GM12878 (cell line): ENCODE data around the gene SORCS2. TPM values are rescaled to one million over a fixed set of nuclear protein-coding genes. Genes with fewer than 3 reads are reported as not detected.

ENCODE experiments used
- ATAC-seq: fragments of 200-7000 bp; cut with Tn5 transposase; 3 replicates; pipeline ENCODE4 v1.9.1; 2020; ENCODE audit warnings: mild to moderate bottlenecking, moderate library complexity
- BruUV-seq: library from RNA; stranded (reverse); fragments of 400-500 nt; replicated peaks from 2 replicates; lab custom pipeline; 2021; lab: Mats Ljungman, UMichigan
- CTCF ChIA-PET: fragments of 300-600 bp; sonication (Branson Sonifier 250); formaldehyde crosslinking; extraction: SDS; loops from one replicate; lab custom pipeline; 2021; ENCODE audit warnings: inconsistent platforms; lab: Yijun Ruan, JAX
- POLR2A ChIA-PET: fragments of 350-600 bp; formaldehyde crosslinking; extraction: SDS; loops from one replicate; lab custom pipeline; 2021; ENCODE audit warnings: inconsistent platforms; lab: Charles Lee
- RAD21 ChIA-PET: fragments of 300-600 bp; sonication (Branson Sonifier 250); formaldehyde crosslinking; loops from one replicate; lab custom pipeline; 2023; ENCODE audit warnings: antibody characterized with exemption; ENCODE audit not compliant: unreplicated experiment; lab: Charles Lee
- SMC1A ChIA-PET: fragments of 300-600 bp; sonication (Branson Sonifier 250); formaldehyde crosslinking; loops from one replicate; lab custom pipeline; 2023; ENCODE audit not compliant: unreplicated experiment, uncharacterized antibody; lab: Charles Lee
- DNase-seq: peaks from one replicate; pipeline ENCODE4 v3.0.0-alpha.2; 2011; ENCODE audit warnings: low read depth, low spot score
- FAIRE-seq: peaks from 3 replicates; lab custom pipeline; 2011; peaks lifted over from hg19 to GRCh38; lab: Jason Lieb, UNC
- H2AFZ ChIP-seq: 2 replicates; pipeline ENCODE4 v1.6.0; 2011; ENCODE audit warnings: low read depth, low read length, control low read depth; ENCODE audit not compliant: control insufficient read depth
- H3K27ac ChIP-seq: 2 replicates; pipeline ENCODE4 v1.5.1; 2011; ENCODE audit warnings: control low read depth; ENCODE audit not compliant: control insufficient read depth, insufficient read depth
- H3K27me3 ChIP-seq, 2 experiments: replicated peaks in 1 of 2; 2 replicates each; pipeline versions ENCODE4 v1.6.0 to v1.6.1; 2011; ENCODE audit warnings: low read length in 1 of 2; ENCODE audit not compliant: control insufficient read depth in 2 of 2, insufficient read depth in 2 of 2
- H3K36me3 ChIP-seq, 2 experiments: 2 replicates each; pipeline ENCODE4 v1.5.1; 2011; ENCODE audit warnings: low read length in 1 of 2; ENCODE audit not compliant: control insufficient read depth in 2 of 2, insufficient read depth in 2 of 2
- H3K4me1 ChIP-seq: 2 replicates; pipeline ENCODE4 v1.6.1; 2011; ENCODE audit warnings: mild to moderate bottlenecking, low read length, moderate library complexity, mixed read lengths; ENCODE audit not compliant: control insufficient read depth, insufficient read depth
- H3K4me2 ChIP-seq: 2 replicates; pipeline ENCODE4 v1.6.0; 2011; ENCODE audit warnings: control low read depth; ENCODE audit not compliant: control insufficient read depth, insufficient read depth
- H3K4me3 ChIP-seq: fragments of 200-600 bp; sonication (generic); 2 replicates; pipeline ENCODE4 v1.5.1; 2016
- H3K79me2 ChIP-seq: 2 replicates; pipeline ENCODE4 v1.6.0; 2011; ENCODE audit warnings: low read length; ENCODE audit not compliant: control insufficient read depth, insufficient read depth
- H3K9ac ChIP-seq: 2 replicates; pipeline ENCODE4 v1.8.0; 2011; ENCODE audit warnings: low read length, control low read depth, mixed read lengths; ENCODE audit not compliant: control insufficient read depth, insufficient read depth
- H3K9me3 ChIP-seq: replicated peaks from 3 replicates; pipeline ENCODE4 v1.5.1; 2011; ENCODE audit warnings: mild to moderate bottlenecking, low read length; ENCODE audit not compliant: control insufficient read depth, insufficient read depth
- H4K20me1 ChIP-seq: 2 replicates; pipeline ENCODE4 v1.6.0; 2011; ENCODE audit not compliant: control insufficient read depth, insufficient read depth
- CREB1 ChIP-seq: IDR thresholded peaks from 2 replicates; pipeline ENCODE4 v1.6.1; 2012; ENCODE audit warnings: low read depth, mild to moderate bottlenecking, inconsistent platforms
- CTCF ChIP-seq, 3 experiments: IDR thresholded peaks in 2 of 3; conservative IDR thresholded peaks in 1 of 3; 2 replicates each; pipeline ENCODE4 v1.5.1; 2011; ENCODE audit warnings: low read depth in 3 of 3, low read length in 3 of 3, mild to moderate bottlenecking in 3 of 3, control low read depth in 2 of 3, moderate library complexity in 2 of 3, inconsistent platforms in 1 of 3, mixed read lengths in 1 of 3; ENCODE audit not compliant: control insufficient read depth in 2 of 3, insufficient read depth in 1 of 3; ENCODE audit errors: extremely low read depth in 1 of 3
- FOXM1 ChIP-seq: IDR thresholded peaks from 2 replicates; pipeline ENCODE4 v1.6.1; 2012; ENCODE audit warnings: low read depth, mild to moderate bottlenecking, inconsistent platforms, low read length, moderate library complexity
- HDAC2 ChIP-seq: fragments of 200-600 bp; sonication (generic); IDR thresholded peaks from 2 replicates; pipeline ENCODE4 v1.6.1; 2017
- HDAC6 ChIP-seq: fragments of 200-600 bp; sonication (generic); IDR thresholded peaks from one replicate; pipeline ENCODE4 v1.8.0; 2017; ENCODE audit warnings: antibody characterized with exemption; ENCODE audit not compliant: unreplicated experiment
- NRF1 ChIP-seq: conservative IDR thresholded peaks from 2 replicates; pipeline ENCODE4 v1.6.1; 2011; ENCODE audit warnings: mild to moderate bottlenecking, low read depth, low read length, improper control_type of control experiment
- POLR2AphosphoS2 ChIP-seq: IDR thresholded peaks from 2 replicates; pipeline ENCODE4 v1.6.1; 2011; ENCODE audit warnings: low read depth, mild to moderate bottlenecking, low read length, improper control_type of control experiment, moderate library complexity
- SMC3 ChIP-seq: IDR thresholded peaks from 2 replicates; pipeline ENCODE4 v1.6.1; 2011; ENCODE audit warnings: low read length, improper control_type of control experiment, borderline replicate concordance
- SREBF1 ChIP-seq: IDR thresholded peaks from 2 replicates; pipeline ENCODE4 v1.6.1; 2012; ENCODE audit warnings: mild to moderate bottlenecking, low read length
- USF1 ChIP-seq: IDR thresholded peaks from 2 replicates; pipeline ENCODE4 v1.6.1; 2011; ENCODE audit warnings: borderline replicate concordance, low read depth, mild to moderate bottlenecking, moderate library complexity, mixed read lengths, low read length; ENCODE audit not compliant: insufficient read depth; ENCODE audit errors: extremely low read length
- ZBTB40 ChIP-seq: fragments of 450-650 bp; IDR thresholded peaks from 2 replicates; pipeline ENCODE4 v1.6.1; 2016; ENCODE audit warnings: mild to moderate bottlenecking, moderate library complexity, borderline replicate concordance
- WGBS: methylation state at CpG from one replicate; pipeline ENCODE4 v1.1.6; 2016; ENCODE audit warnings: low lambda C conversion rate; ENCODE audit not compliant: insufficient replicate concordance, insufficient coverage; ENCODE audit errors: missing lambda C conversion rate; 5-methylcytosine and 5-hydroxymethylcytosine counted together
- in situ Hi-C: fragments of 300-500 bp; cut with MboI; formaldehyde crosslinking; loops from 9 replicates; pipeline ENCODE4 v1.14.3; 2018; ENCODE audit warnings: mixed read lengths
- intact Hi-C: fragments of 100-400 bp; cut with micrococcal nuclease; formaldehyde crosslinking; loops from one replicate; pipeline ENCODE4 v1.14.2; 2022; ENCODE audit not compliant: unreplicated experiment
- polyA plus RNA-seq, 11 experiments: library from polyadenylated mRNA; depleted of rRNA in 4 of 11; unstranded in 6 of 11; stranded (reverse) in 5 of 11; fragments of >200 nt; fragmentation: Nextera tagmentation in 4 of 11; fragmentation: Illumina TruSeq in 1 of 11; extraction: Ambion mirVana in 4 of 11; extraction: Trizol in 1 of 11; gene quantifications; 1 replicate in 1 of 11; 2 replicates in 10 of 11; pipeline versions ENCODE4 v1.2.1 to v1.2.3, GENCODE V29; 2011 to 2016; ENCODE audit warnings: inconsistent platforms in 2 of 11, missing spikeins in 2 of 11, low read depth in 1 of 11
- total RNA-seq, 4 experiments: library from RNA; depleted of rRNA in 3 of 4; stranded (reverse); fragments of >200 nt in 3 of 4; fragmentation: Illumina TruSeq in 1 of 4; extraction: Trizol in 1 of 4; gene quantifications; 2 replicates each; pipeline versions ENCODE4 v1.2.1 to v1.2.3, GENCODE V29; 2013 to 2021

Gene SORCS2
- total and polyA plus RNA-seq, 10 of the 15 experiments (the other 5 are each of a cell fraction or from before 2014, with no cell fraction given): 0.01 to 0.15 (median 0.05) TPM; not detected in 5

- TF ChIP-seq CTCF (IDR thresholded peaks at IDR 0.05 in 2 of 3, conservative IDR thresholded peaks at IDR 0.05 in 1 of 3; ENCODE audit: control insufficient read depth in 2 of 3, extremely low read depth in 1 of 3, insufficient read depth in 1 of 3, low read depth in 3 of 3, low read length in 3 of 3) (no peak), SMC3 (no peak), FOXM1 (no peak), HDAC2 (no peak)
Measured at GRCh38 chr4:7166237-7166636, 26.1 kb upstream of the SORCS2 start (continued).

- intact Hi-C loops: no loop called here
- FAIRE-seq (no peak), DNase-seq (no peak), ATAC-seq (no peak)
- no TSS peak for BruUV-seq
- ChIA-PET SMC1A (no interaction called here), CTCF (no interaction called here), POLR2A (no interaction called here), RAD21 (no interaction called here)
- H3K4me2 ChIP-seq: no peak overlapping the region
- WGBS: 30% methylated on average over 17 of the region's 17 CpGs
- no peak overlapping the region for H2AFZ ChIP-seq
- no peaks in the 10 kb centered on the region for H3K36me3 ChIP-seq
- no peak overlapping the region for H3K9ac ChIP-seq
- peaks cover 0 to 3% of the 10 kb centered on the region in 2 experiments; a peak in 2 of 4 replicates for H3K27me3 ChIP-seq
- in situ Hi-C loops: no loop called here
- no peaks in the 10 kb centered on the region for H3K9me3 ChIP-seq
- no peaks in the 10 kb centered on the region for H3K79me2 ChIP-seq
- H3K27ac ChIP-seq: no peak overlapping the region
- H4K20me1 ChIP-seq: no peaks in the 10 kb centered on the region
- H3K4me1 ChIP-seq: no peaks in the 10 kb centered on the region
- no peak overlapping the region for H3K4me3 ChIP-seq
- TF ChIP-seq NRF1 (no peak), USF1 (no peak), HDAC6 (no peak), POLR2AphosphoS2 (no peak), SREBF1 (no peak), CREB1 (no peak), ZBTB40 (no peak)
Measured at GRCh38 chr4:7166981-7167700, 25.2 kb upstream of the SORCS2 start.
